ENCODE measurements around the gene DKKL1.

- no peak for TF ChIP-seq CTCF (conservative IDR thresholded peaks at IDR 0.05; ENCODE audit: low read length)
- no peak for TF ChIP-seq EZH2phosphoT487 (IDR thresholded peaks at IDR 0.05; ENCODE audit: borderline replicate concordance, low read depth, low read length)
Measured at GRCh38 chr19:49316284-49316683, 47.4 kb upstream of the DKKL1 start.
